Suprapubic skin (tissue), 3 donors: ENCODE measurements around the gene NOP10.
A peak's percentile ranks its signal among the peaks of the same experiment; 100 is the strongest.

Source experiments
- POLR2A ChIP-seq, 2 donors: fragments of 450-650 bp; IDR thresholded peaks; one replicate each; pipeline ENCODE4 v1.6.1; 2017; ENCODE audit warnings: antibody characterized with exemption in 2 of 2, mild to moderate bottlenecking in 2 of 2, moderate library complexity in 2 of 2
- TF ChIP-seq, protein P1 (sequence below), 2 donors: fragments of 200-600 bp in 1 of 2; fragments of 450-650 bp in 1 of 2; sonication (generic) in 1 of 2; IDR thresholded peaks; one replicate each; pipeline ENCODE4 v1.5.1; 2016 to 2019; ENCODE audit warnings: antibody characterized with exemption in 2 of 2, mild to moderate bottlenecking in 1 of 2, moderate library complexity in 1 of 2

- TF ChIP-seq POLR2A (IDR thresholded peaks at IDR 0.05) = peak in 1 of 2 donors; percentile 33
- TF ChIP-seq, protein P1, sequence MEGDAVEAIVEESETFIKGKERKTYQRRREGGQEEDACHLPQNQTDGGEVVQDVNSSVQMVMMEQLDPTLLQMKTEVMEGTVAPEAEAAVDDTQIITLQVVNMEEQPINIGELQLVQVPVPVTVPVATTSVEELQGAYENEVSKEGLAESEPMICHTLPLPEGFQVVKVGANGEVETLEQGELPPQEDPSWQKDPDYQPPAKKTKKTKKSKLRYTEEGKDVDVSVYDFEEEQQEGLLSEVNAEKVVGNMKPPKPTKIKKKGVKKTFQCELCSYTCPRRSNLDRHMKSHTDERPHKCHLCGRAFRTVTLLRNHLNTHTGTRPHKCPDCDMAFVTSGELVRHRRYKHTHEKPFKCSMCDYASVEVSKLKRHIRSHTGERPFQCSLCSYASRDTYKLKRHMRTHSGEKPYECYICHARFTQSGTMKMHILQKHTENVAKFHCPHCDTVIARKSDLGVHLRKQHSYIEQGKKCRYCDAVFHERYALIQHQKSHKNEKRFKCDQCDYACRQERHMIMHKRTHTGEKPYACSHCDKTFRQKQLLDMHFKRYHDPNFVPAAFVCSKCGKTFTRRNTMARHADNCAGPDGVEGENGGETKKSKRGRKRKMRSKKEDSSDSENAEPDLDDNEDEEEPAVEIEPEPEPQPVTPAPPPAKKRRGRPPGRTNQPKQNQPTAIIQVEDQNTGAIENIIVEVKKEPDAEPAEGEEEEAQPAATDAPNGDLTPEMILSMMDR (IDR thresholded peaks at IDR 0.05) = peak; percentile 59 to 96
Observed at GRCh38 chr15:34367101-34368081, 24.5 kb upstream of the NOP10 start, which contains the start of gene LPCAT4.
